Pancreas (tissue), 10 donors: Measurements from ENCODE around the gene BAG1. TPM values are rescaled to one million over a fixed set of nuclear protein-coding genes. Genes with fewer than 3 reads are reported as not detected.

Experiments
- ATAC-seq, 4 donors: fragments of 200-7000 bp; cut with Tn5 transposase; one replicate each; pipeline versions ENCODE4 v1.8.0 to v1.9.1; 2020; ENCODE audit warnings: mild to moderate bottlenecking in 4 of 4, moderate library complexity in 4 of 4
- DNase-seq, 6 donors: peaks; one replicate each; pipeline ENCODE4 v3.0.0-alpha.2; 2020
- FAIRE-seq: peaks from 2 replicates; lab custom pipeline; 2012; peaks lifted over from hg19 to GRCh38; lab: Jason Lieb, UNC
- H3K27ac ChIP-seq, 4 donors: fragments of 200-600 bp; sonication (generic); 1 replicate in 3 of 4; 2 replicates in 1 of 4; pipeline versions ENCODE4 v1.5.0 to v1.8.0; 2020
- H3K27me3 ChIP-seq, 4 donors: fragments of 200-600 bp; one replicate each; pipeline ENCODE4 v1.8.0; 2021
- H3K36me3 ChIP-seq, 3 donors: fragments of 200-600 bp; sonication (generic) in 1 of 3; one replicate each; pipeline versions ENCODE4 v1.5.0 to v1.8.0; 2020 to 2021
- H3K4me1 ChIP-seq, 3 donors: fragments of 200-600 bp; one replicate each; pipeline ENCODE4 v1.8.0; 2021
- H3K4me3 ChIP-seq, 4 donors: fragments of 200-600 bp; sonication (generic) in 2 of 4; one replicate each; pipeline versions ENCODE4 v1.5.0 to v1.8.0; 2020 to 2021
- H3K9me3 ChIP-seq, 4 donors: fragments of 200-600 bp; one replicate each; pipeline ENCODE4 v1.8.0; 2021
- CTCF ChIP-seq, 4 donors: fragments of 200-600 bp; sonication (generic) in 3 of 4; IDR thresholded peaks; one replicate each; pipeline versions ENCODE4 v1.5.0 to v1.8.0; 2021; ENCODE audit warnings: antibody characterized with exemption in 4 of 4
- WGBS, 2 donors: extraction: QIAGEN DNeasy Blood & Tissue Kit; methylation state at CpG; one replicate each; pipeline ENCODE4 v1.1.7; 2013; 5-methylcytosine and 5-hydroxymethylcytosine counted together
- intact Hi-C, 3 donors: fragments of 100-400 bp; cut with DNase I; formaldehyde crosslinking; loops; one replicate each; pipeline versions ENCODE4 v1.11.1 to v1.14.2; 2022
- polyA plus RNA-seq, 2 donors: library from polyadenylated mRNA; stranded (reverse); fragments of 200-250 nt; gene quantifications; one replicate each; pipeline ENCODE4 v1.2.3, GENCODE V29; 2013
- total RNA-seq, 6 donors: library from RNA; stranded (reverse); fragmentation: NEBNext Ultra II Directional in 4 of 6; extraction: Animal tissue kit (Norgen Biotek cat#: 25700) in 4 of 6; gene quantifications; one replicate each; pipeline versions ENCODE4 v1.2.1 to v1.2.4, GENCODE V29; 2021 to 2023
- donor health status: healthy with polysubstance abuse.
- donor health status: DM: no; HTN: no; CAD: no; lungs with moderate emphysema.
- donor health status: DM: no; HTN: no; CAD: no.
- donor health status: control.
- donor health status: control.
- donor health status: Bipolar disorder and iron deficiency.
- donor health status: DM: yes; HTN: yes; CAD: no.
- donor health status: DM: no; HTN: no; CAD: no.
- donor health status: DM: no; HTN: no; CAD: no.
- donor health status: DM: yes; HTN: yes; CAD: no.

The BAG1 gene
- total and polyA plus RNA-seq, 8 donors = 38.2 to 99.6 (median 53.3) TPM

GRCh38 chr9:33220681-33221567 lies 43.6 kb downstream of the BAG1 start:
- no peak for DNase-seq
- H3K4me1 ChIP-seq = peaks cover 0 to 4% (median 0%) of the 10 kb centered on the region in 3 donors
- TF ChIP-seq CTCF (IDR thresholded peaks at IDR 0.05) = no peak
- ATAC-seq = peak in 3 of 4 donors; percentile 13 to 30 (median 18)
- no peak overlapping the region for H3K27ac ChIP-seq
- no peaks in the 10 kb centered on the region for H3K27me3 ChIP-seq
- no peak overlapping the region for H3K4me3 ChIP-seq
- intact Hi-C loops = loop anchor here in 1 of 3 donors (5.0 to 10.0 kb wide), 2 partner anchors 56 to 139 kb away; partner anchors contain the start of gene B4GALT1
- no peak for FAIRE-seq
- 76 to 82% methylated on average over 14 of the region's 14 CpGs for WGBS, 2 donors
- H3K36me3 ChIP-seq = no peaks in the 10 kb centered on the region
- no peaks in the 10 kb centered on the region for H3K9me3 ChIP-seq

GRCh38 chr9:33211695-33212393 lies 52.7 kb downstream of the BAG1 start:
- no peak for DNase-seq
- 52 to 60% methylated on average over 3 of the region's 3 CpGs for WGBS, 2 donors
- Histone ChIP-seq H3K4me3 (no peak overlapping the region), H3K27ac (no peak overlapping the region), H3K9me3 (no peaks in the 10 kb centered on the region), H3K4me1 (no peaks in the 10 kb centered on the region), H3K36me3 (no peaks in the 10 kb centered on the region), H3K27me3 (no peaks in the 10 kb centered on the region)
- no peak for TF ChIP-seq CTCF (IDR thresholded peaks at IDR 0.05)
- intact Hi-C loops = loop anchor here in 1 of 3 donors (10.0 kb wide), 1 partner anchor 137 kb away; the partner anchor contains the start of gene SMU1
- no peak for FAIRE-seq
- peak in 2 of 4 donors; percentile 43 to 77 for ATAC-seq

- no peak overlapping the region for H3K4me3 ChIP-seq
- no peaks in the 10 kb centered on the region for H3K36me3 ChIP-seq
- no peak for DNase-seq
- no peaks in the 10 kb centered on the region for H3K4me1 ChIP-seq
- WGBS, 2 donors = 83 to 87% methylated on average over 4 of the region's 4 CpGs
- TF ChIP-seq CTCF (IDR thresholded peaks at IDR 0.05) = no peak
- intact Hi-C loops = loop anchor here in 1 of 3 donors (10.0 kb wide), 1 partner anchor 135 kb away; the partner anchor contains the start of gene SMU1
- no peak overlapping the region for H3K27ac ChIP-seq
- no peaks in the 10 kb centered on the region for H3K9me3 ChIP-seq
- FAIRE-seq = no peak
- H3K27me3 ChIP-seq = no peaks in the 10 kb centered on the region
- ATAC-seq = no peak
These were observed 54.3 kb downstream of the BAG1 start for GRCh38 chr9:33210006-33210715.

GRCh38 chr9:33209394-33209793 lies 55.1 kb downstream of the BAG1 start:
- Histone ChIP-seq H3K9me3 (no peaks in the 10 kb centered on the region), H3K36me3 (no peaks in the 10 kb centered on the region), H3K4me3 (no peak overlapping the region), H3K27ac (no peak overlapping the region), H3K27me3 (no peaks in the 10 kb centered on the region), H3K4me1 (no peaks in the 10 kb centered on the region)
- 87 to 95% methylated on average over 1 of the region's 1 CpG for WGBS, 2 donors
- no peak for TF ChIP-seq CTCF (IDR thresholded peaks at IDR 0.05)
- no peak for DNase-seq
- intact Hi-C loops = no loop called here
- ATAC-seq = no peak
- FAIRE-seq = no peak
